GM12864 (cell line): Measurements from ENCODE around the gene RALGPS1.

ENCODE experiments used
- DNase-seq: peaks from one replicate; pipeline ENCODE4 v3.0.0-alpha.2; 2011; ENCODE audit warnings: low read depth
- H3K4me3 ChIP-seq: 2 replicates; pipeline ENCODE4 v1.5.1; 2011; ENCODE audit warnings: mild to moderate bottlenecking, low read depth, low read length, control low read depth
- CTCF ChIP-seq: IDR thresholded peaks from 2 replicates; pipeline ENCODE4 v1.5.1; 2011; ENCODE audit warnings: low read depth, mild to moderate bottlenecking, moderate library complexity, low read length, control low read depth, inconsistent platforms; ENCODE audit errors: missing control alignments

Gene RALGPS1

GRCh38 chr9:126962336-126962735 lies 47.8 kb downstream of the RALGPS1 start:
- TF ChIP-seq CTCF = no peak
- no peak for DNase-seq
- no peak overlapping the region for H3K4me3 ChIP-seq

GRCh38 chr9:126965077-126965476 lies 50.5 kb downstream of the RALGPS1 start:
- DNase-seq = no peak
- H3K4me3 ChIP-seq = no peak overlapping the region
- TF ChIP-seq CTCF = no peak

- no peak overlapping the region for H3K4me3 ChIP-seq
- no peak for DNase-seq
- TF ChIP-seq CTCF = peak; percentile 87
These were observed 51.2 kb downstream of the RALGPS1 start for GRCh38 chr9:126965541-126966428.

GRCh38 chr9:126971261-126971660 lies 56.7 kb downstream of the RALGPS1 start:
- H3K4me3 ChIP-seq = no peak overlapping the region
- no peak for TF ChIP-seq CTCF
- DNase-seq = no peak

GRCh38 chr9:126973651-126974529 lies 59.3 kb downstream of the RALGPS1 start:
- no peak for TF ChIP-seq CTCF
- no peak overlapping the region for H3K4me3 ChIP-seq
- no peak for DNase-seq

GRCh38 chr9:126974594-126974993 lies 60.0 kb downstream of the RALGPS1 start:
- DNase-seq = no peak
- H3K4me3 ChIP-seq = no peak overlapping the region
- no peak for TF ChIP-seq CTCF
